ENCODE results near the gene CYB561D1.

CYB561D1 gene

DNA sequence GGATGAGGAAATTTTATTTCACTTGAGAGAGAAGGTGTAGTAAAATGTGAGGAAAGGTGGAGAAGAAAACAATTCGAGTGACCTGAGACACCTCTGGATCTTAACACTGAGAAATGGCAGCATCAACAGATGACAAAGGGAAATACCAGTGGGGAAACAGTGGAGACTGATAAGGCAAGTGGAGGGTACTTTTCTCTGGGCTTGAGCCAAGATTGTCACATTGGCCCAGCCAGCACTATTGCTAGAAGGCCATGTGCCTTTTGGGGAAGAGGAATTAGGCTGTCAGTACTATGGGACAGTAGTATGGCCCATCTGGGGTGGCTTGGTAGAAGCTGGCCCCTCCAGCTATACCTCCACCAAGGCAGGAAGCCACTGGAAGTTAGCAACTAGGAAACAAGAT is 19.2 kb upstream of the CYB561D1 start:
- TF ChIP-seq, protein P1, sequence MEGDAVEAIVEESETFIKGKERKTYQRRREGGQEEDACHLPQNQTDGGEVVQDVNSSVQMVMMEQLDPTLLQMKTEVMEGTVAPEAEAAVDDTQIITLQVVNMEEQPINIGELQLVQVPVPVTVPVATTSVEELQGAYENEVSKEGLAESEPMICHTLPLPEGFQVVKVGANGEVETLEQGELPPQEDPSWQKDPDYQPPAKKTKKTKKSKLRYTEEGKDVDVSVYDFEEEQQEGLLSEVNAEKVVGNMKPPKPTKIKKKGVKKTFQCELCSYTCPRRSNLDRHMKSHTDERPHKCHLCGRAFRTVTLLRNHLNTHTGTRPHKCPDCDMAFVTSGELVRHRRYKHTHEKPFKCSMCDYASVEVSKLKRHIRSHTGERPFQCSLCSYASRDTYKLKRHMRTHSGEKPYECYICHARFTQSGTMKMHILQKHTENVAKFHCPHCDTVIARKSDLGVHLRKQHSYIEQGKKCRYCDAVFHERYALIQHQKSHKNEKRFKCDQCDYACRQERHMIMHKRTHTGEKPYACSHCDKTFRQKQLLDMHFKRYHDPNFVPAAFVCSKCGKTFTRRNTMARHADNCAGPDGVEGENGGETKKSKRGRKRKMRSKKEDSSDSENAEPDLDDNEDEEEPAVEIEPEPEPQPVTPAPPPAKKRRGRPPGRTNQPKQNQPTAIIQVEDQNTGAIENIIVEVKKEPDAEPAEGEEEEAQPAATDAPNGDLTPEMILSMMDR (conservative IDR thresholded peaks at IDR 0.05): no peak
- TF ChIP-seq ZFX (IDR thresholded peaks at IDR 0.05): no peak
- no peak overlapping the region for H3K27ac ChIP-seq

DNA sequence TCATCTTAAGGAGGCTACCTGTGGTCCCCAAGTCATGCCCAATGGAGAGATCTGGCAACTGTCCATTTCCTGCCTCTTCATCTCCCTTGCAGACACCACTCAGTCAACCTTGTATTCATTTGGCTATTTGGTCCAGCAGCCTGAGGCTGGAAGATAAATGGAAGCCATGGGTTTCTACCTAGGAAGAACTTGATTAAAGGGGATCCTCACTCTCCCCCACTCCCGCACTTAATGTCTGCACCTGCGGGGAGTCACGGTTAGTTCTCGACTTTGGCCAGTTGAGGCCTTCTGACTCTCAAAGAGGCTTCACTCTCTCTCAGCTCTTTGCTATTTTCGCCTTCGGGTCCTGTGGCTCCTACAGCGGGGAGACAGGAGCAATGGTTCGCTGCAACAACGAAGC is 18.6 kb upstream of the CYB561D1 start:
- H3K27ac ChIP-seq: no peak overlapping the region
- no peak for TF ChIP-seq ZFX (IDR thresholded peaks at IDR 0.05)
- TF ChIP-seq, protein P1 (conservative IDR thresholded peaks at IDR 0.05): no peak

GRCh38 chr1:109476825-109477224 is 17.1 kb upstream of the CYB561D1 start:
- TF ChIP-seq, protein P1 (conservative IDR thresholded peaks at IDR 0.05): no peak
- TF ChIP-seq ZFX (IDR thresholded peaks at IDR 0.05): no peak
- no peak overlapping the region for H3K27ac ChIP-seq

DNA sequence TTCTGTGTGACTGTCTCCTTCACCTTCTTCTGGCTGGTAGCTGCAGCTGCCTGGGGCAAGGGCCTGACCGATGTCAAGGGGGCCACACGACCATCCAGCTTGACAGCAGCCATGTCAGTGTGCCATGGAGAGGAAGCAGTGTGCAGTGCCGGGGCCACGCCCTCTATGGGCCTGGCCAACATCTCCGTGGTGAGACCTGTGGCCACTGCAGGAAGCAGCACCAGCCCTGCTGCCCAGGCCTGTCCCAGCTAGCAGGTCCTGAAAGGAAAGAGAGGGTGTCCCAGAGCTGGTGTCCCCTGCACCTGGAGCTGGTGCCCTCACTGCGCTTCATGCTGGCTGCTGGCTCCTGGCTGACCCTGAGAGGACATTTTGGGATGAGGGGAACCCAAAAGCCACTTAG is 16.1 kb upstream of the CYB561D1 start:
- H3K27ac ChIP-seq: no peak overlapping the region
- TF ChIP-seq ZFX (IDR thresholded peaks at IDR 0.05): no peak
- TF ChIP-seq, protein P1 (conservative IDR thresholded peaks at IDR 0.05): no peak

GRCh38 chr1:109478806-109479205 is 15.1 kb upstream of the CYB561D1 start:
- TF ChIP-seq ZFX (IDR thresholded peaks at IDR 0.05): no peak
- no peak overlapping the region for H3K27ac ChIP-seq

DNA sequence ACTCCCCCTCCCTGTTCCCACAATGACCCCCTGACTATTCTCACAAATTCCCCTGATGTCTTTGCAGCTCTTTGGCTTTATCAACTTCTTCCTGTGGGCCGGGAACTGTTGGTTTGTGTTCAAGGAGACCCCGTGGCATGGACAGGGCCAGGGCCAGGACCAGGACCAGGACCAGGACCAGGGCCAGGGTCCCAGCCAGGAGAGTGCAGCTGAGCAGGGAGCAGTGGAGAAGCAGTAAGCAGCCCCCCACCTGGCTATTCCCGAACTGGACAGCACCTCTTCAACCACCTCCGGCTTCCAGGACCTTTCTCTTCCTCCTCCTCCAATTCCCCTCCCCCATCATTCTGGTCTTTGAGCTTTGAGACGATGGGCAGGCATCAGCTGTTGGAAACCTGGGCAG is 14.6 kb upstream of the CYB561D1 start:
- H3K27ac ChIP-seq: no peak overlapping the region
- TF ChIP-seq ZFX (IDR thresholded peaks at IDR 0.05): no peak
- TF ChIP-seq, protein P1 (conservative IDR thresholded peaks at IDR 0.05): no peak

DNA sequence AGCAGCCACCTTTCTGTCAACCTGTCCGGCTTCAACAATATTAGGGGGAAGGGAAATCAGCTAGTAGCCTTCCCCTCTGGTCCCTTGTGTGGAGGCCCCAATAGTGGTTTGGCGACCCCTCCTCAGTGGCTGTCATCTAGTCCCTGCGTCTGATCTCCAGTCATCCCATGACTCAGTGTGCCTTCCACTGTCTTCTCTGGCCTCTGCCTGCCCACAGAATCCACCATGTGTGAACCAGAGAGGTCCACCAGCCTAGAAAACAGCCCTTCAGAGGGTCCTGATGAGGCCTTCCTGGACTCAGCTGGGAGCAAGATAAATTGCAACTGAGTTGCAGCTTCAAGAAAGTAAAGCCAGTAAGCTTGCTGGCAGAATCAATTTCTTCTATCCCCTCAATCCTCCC is 14.0 kb upstream of the CYB561D1 start:
- no peak overlapping the region for H3K27ac ChIP-seq
- TF ChIP-seq, protein P1 (conservative IDR thresholded peaks at IDR 0.05): no peak
- TF ChIP-seq ZFX (IDR thresholded peaks at IDR 0.05): no peak

- TF ChIP-seq ZFX (IDR thresholded peaks at IDR 0.05): no peak
- TF ChIP-seq, protein P1 (conservative IDR thresholded peaks at IDR 0.05): no peak
Measured at GRCh38 chr1:109481646-109482045, 12.2 kb upstream of the CYB561D1 start.

More at GRCh38 chr1:109481646-109482045, 12.2 kb upstream of the CYB561D1 start:
- no peak overlapping the region for H3K27ac ChIP-seq
